ENCODE data around the gene MTHFD1L. TPM values are rescaled to one million over a fixed set of nuclear protein-coding genes. Genes with fewer than 3 reads are reported as not detected.

MTHFD1L gene
- total RNA-seq, 2 donors from 2014 or later: 4.1 to 12.2 TPM

DNA sequence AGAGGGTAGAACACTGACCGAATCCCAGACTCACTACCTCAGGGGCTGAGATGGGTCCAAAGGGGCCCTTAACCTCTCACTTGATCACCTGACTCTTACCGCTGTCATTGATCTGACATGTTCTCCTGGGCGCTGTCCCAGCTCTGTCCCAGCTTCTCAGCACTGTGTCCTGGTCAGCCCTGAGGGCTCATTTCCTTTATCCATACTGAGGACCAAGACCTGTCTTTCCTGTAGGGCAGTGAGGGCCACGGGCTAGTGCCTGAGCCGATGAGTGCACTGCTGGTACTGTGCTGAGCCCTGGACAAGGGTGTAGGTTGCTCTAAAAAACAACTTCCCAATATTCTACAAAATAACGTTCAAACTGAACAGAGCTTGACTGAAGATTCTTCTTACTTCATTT is 131.5 kb downstream of the MTHFD1L start:
- TF ChIP-seq, protein P1, sequence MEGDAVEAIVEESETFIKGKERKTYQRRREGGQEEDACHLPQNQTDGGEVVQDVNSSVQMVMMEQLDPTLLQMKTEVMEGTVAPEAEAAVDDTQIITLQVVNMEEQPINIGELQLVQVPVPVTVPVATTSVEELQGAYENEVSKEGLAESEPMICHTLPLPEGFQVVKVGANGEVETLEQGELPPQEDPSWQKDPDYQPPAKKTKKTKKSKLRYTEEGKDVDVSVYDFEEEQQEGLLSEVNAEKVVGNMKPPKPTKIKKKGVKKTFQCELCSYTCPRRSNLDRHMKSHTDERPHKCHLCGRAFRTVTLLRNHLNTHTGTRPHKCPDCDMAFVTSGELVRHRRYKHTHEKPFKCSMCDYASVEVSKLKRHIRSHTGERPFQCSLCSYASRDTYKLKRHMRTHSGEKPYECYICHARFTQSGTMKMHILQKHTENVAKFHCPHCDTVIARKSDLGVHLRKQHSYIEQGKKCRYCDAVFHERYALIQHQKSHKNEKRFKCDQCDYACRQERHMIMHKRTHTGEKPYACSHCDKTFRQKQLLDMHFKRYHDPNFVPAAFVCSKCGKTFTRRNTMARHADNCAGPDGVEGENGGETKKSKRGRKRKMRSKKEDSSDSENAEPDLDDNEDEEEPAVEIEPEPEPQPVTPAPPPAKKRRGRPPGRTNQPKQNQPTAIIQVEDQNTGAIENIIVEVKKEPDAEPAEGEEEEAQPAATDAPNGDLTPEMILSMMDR (IDR thresholded peaks at IDR 0.05): no peak
- H3K27ac ChIP-seq: no peak overlapping the region
- no peak overlapping the region for H3K4me3 ChIP-seq
- no peaks in the 10 kb centered on the region for H3K36me3 ChIP-seq
- no peaks in the 10 kb centered on the region for H3K9me3 ChIP-seq
- H3K27me3 ChIP-seq: no peaks in the 10 kb centered on the region
- no peak for DNase-seq (ENCODE audit: low spot score)
- no peaks in the 10 kb centered on the region for H3K4me1 ChIP-seq

DNA sequence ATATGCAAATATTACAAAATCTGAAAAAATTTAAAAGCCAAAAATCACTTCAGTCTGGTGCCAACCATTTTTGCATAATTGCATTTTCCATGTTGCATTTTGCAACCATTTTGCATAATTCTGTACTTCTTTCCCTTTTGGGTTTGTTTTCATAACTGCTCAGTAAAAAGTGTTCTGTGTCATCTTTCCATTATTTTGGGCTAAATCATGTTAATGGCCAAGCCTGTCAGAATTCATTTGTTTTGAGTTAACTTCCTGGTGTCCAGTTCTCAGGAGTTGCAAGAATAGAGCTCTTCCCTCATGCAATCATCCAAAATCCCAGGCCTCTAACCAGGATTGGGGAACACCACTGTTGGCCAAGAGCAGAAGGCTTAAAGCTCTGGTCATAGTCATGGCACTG is 133.6 kb downstream of the MTHFD1L start:
- TF ChIP-seq, protein P1 (IDR thresholded peaks at IDR 0.05): no peak
- Histone ChIP-seq H3K4me3 (no peak overlapping the region), H3K4me1 (peaks cover 0 to 3% of the 10 kb centered on the region in 2 donors), H3K27ac (no peak overlapping the region), H3K9me3 (no peaks in the 10 kb centered on the region), H3K36me3 (no peaks in the 10 kb centered on the region), H3K27me3 (no peaks in the 10 kb centered on the region)
- no peak for DNase-seq (ENCODE audit: low spot score)

DNA sequence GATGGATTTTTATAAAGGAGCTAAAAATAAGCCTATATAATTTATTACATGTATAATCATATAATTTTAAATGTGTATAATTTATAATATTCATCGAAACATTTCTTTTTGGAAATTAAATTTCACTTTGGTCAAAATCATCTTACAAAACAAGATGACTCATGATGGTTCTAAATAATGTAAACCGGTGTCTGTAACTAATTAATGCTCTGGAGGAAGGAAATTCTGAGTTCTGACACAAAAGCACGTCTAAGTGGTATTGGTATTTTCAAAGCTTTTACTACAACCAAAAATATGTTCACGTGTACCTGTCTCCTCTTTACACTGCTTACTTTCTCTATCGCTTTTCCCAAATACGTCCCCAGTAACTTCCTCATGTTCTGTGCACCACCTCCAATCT is 134.1 kb downstream of the MTHFD1L start:
- H3K27ac ChIP-seq: no peak overlapping the region
- H3K9me3 ChIP-seq: no peaks in the 10 kb centered on the region
- H3K4me3 ChIP-seq: no peak overlapping the region
- TF ChIP-seq, protein P1 (IDR thresholded peaks at IDR 0.05): no peak
- no peak for DNase-seq (ENCODE audit: low spot score)
- no peaks in the 10 kb centered on the region for H3K36me3 ChIP-seq
- peaks cover 0 to 6% of the 10 kb centered on the region in 2 donors for H3K4me1 ChIP-seq
- H3K27me3 ChIP-seq: no peaks in the 10 kb centered on the region

DNA sequence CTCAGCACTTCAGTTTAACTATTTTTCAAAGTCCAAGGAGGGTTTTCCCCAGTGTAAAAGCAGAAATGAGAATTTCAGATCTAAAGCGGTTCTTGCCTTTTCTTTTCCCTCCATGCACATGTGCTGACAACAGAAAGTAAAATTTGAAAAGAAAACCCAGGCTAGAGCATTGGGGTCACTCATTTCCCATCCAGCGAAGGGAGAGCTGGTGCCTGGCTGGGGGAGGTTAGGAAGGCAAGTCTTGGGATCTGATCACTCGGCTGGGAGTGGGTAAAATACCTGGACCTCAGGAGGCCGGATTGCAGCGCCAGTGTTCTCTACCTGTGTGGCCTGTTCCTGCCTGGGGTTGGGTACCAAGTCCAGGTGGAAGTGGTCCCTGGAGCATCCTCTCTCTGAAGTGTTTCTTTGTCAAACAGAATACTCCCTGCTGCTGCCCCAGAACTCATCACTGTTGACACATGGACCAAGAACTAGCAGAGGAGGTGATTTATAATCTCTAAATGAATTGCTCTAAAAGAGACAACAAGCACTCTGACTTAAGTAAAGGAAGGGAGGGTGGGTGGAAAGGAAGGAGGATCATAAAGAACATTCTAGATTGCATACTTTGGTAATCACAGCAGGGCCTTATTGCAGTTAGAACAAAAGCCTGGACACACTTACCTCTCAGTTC is 136.0 kb downstream of the MTHFD1L start:
- Histone ChIP-seq H3K9me3 (no peaks in the 10 kb centered on the region), H3K4me3 (no peak overlapping the region), H3K36me3 (no peaks in the 10 kb centered on the region), H3K27me3 (no peaks in the 10 kb centered on the region), H3K27ac (no peak overlapping the region), H3K4me1 (peaks cover 0 to 6% of the 10 kb centered on the region in 2 donors)
- DNase-seq (ENCODE audit: low spot score): no peak
- TF ChIP-seq, protein P1 (IDR thresholded peaks at IDR 0.05): no peak

DNA sequence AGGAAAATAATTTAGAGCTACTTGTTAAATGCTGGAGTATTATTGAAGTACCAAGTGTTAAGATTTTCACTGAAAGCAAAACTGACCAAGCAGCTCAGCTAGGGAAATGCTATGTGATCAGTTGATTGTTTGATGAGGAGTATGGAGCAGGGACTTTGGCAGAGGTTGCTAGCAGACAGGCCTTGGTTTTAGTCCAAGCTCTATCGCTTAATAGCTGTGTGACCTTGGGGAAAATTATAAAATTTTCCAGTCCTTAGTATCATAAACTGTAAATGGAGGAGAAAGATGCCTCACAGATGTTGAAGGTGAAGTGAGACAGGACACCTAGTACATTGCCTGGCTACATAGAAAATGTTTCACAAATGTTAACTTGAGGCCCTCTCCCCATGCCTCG is 136.6 kb downstream of the MTHFD1L start:
- TF ChIP-seq, protein P1 (IDR thresholded peaks at IDR 0.05): no peak
- Histone ChIP-seq H3K9me3 (no peaks in the 10 kb centered on the region), H3K4me3 (no peak overlapping the region), H3K36me3 (no peaks in the 10 kb centered on the region), H3K27ac (no peak overlapping the region), H3K27me3 (no peaks in the 10 kb centered on the region), H3K4me1 (peaks cover 0 to 6% of the 10 kb centered on the region in 2 donors)
- DNase-seq (ENCODE audit: low spot score): no peak

DNA sequence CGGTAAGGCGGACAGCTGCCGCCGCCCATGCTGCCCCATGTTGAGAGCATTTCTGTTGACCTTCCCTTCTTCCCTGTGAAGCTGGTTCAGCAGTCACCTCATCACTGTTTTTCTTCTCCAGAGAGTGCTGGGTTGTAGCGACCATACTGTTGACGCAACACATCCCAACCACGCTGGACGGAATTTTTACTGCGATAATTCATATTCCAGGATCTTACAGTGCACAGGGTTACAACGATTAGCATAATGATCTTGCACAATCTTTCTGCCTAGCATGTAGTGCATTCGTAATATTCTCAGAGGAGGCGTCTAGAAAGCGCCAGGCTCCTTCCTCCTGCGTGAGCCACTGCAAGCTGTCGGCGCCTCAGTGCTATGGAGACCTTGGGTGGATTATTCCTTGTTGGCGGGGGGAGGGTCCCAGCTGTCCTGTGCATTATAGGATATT is 137.0 kb downstream of the MTHFD1L start:
- Histone ChIP-seq H3K4me3 (no peak overlapping the region), H3K9me3 (no peaks in the 10 kb centered on the region), H3K4me1 (peaks cover 0 to 6% of the 10 kb centered on the region in 2 donors), H3K27me3 (no peaks in the 10 kb centered on the region), H3K27ac (no peak overlapping the region), H3K36me3 (no peaks in the 10 kb centered on the region)
- DNase-seq (ENCODE audit: low spot score): no peak
- TF ChIP-seq, protein P1 (IDR thresholded peaks at IDR 0.05): no peak

Measured in right atrium auricular region (tissue), 2 donors.